KOPT-K1 (cell line): Measurements from ENCODE around the gene MANBA.

ENCODE experiments used
- H3K27ac ChIP-seq: fragments of 200-600 bp; sonication (generic); 2 replicates; pipeline ENCODE4 v1.5.1; 2016; ENCODE audit warnings: antibody characterized with exemption, mild to moderate bottlenecking, low read depth, low read length; ENCODE audit not compliant: poor library complexity, severe bottlenecking
- H3K36me3 ChIP-seq: fragments of 200-600 bp; sonication (generic); 2 replicates; pipeline ENCODE4 v1.5.1; 2017; ENCODE audit warnings: antibody characterized with exemption, mild to moderate bottlenecking, low read length, moderate library complexity; ENCODE audit not compliant: insufficient read depth
- H3K9me3 ChIP-seq: fragments of 200-600 bp; sonication (generic); 2 replicates; pipeline ENCODE4 v1.5.1; 2017; ENCODE audit warnings: antibody characterized with exemption, low read length, mild to moderate bottlenecking; ENCODE audit not compliant: insufficient read depth, poor library complexity, severe bottlenecking

Gene MANBA

GRCh38 chr4:102598086-102598761, 162.5 kb downstream of the MANBA start:
- Histone ChIP-seq H3K27ac (peak overlapping the region; percentile 58), H3K9me3 (no peaks in the 10 kb centered on the region), H3K36me3 (peaks cover 50% of the 10 kb centered on the region)

- no peak overlapping the region for H3K27ac ChIP-seq
- H3K36me3 ChIP-seq, result peaks cover 43% of the 10 kb centered on the region
- peaks cover 4% of the 10 kb centered on the region for H3K9me3 ChIP-seq
These were observed 164.2 kb downstream of the MANBA start for GRCh38 chr4:102596532-102596931.

GRCh38 chr4:102594000-102594399, 166.8 kb downstream of the MANBA start:
- peaks cover 15% of the 10 kb centered on the region for H3K9me3 ChIP-seq
- no peak overlapping the region for H3K27ac ChIP-seq
- peaks cover 40% of the 10 kb centered on the region for H3K36me3 ChIP-seq

- H3K36me3 ChIP-seq, result peaks cover 40% of the 10 kb centered on the region
- H3K9me3 ChIP-seq, result peaks cover 15% of the 10 kb centered on the region
These were observed 167.6 kb downstream of the MANBA start for GRCh38 chr4:102593147-102593546.

GRCh38 chr4:102592256-102592655, 168.5 kb downstream of the MANBA start:
- Histone ChIP-seq H3K9me3 (peaks cover 15% of the 10 kb centered on the region), H3K36me3 (peaks cover 31% of the 10 kb centered on the region), H3K27ac (no peak overlapping the region)

More at GRCh38 chr4:102593147-102593546, 167.6 kb downstream of the MANBA start:
- H3K27ac ChIP-seq, result no peak overlapping the region

GRCh38 chr4:102589743-102590142, 171.0 kb downstream of the MANBA start:
- H3K27ac ChIP-seq, result no peak overlapping the region
- H3K36me3 ChIP-seq, result peaks cover 18% of the 10 kb centered on the region; the same call in 1 of the 2 replicates
- peaks cover 15% of the 10 kb centered on the region for H3K9me3 ChIP-seq

GRCh38 chr4:102586644-102587021, 174.1 kb downstream of the MANBA start:
- H3K9me3 ChIP-seq, result peaks cover 12% of the 10 kb centered on the region
- peaks cover 29% of the 10 kb centered on the region for H3K36me3 ChIP-seq
- H3K27ac ChIP-seq, result peak overlapping the region; percentile 7

GRCh38 chr4:102586002-102586643, 174.6 kb downstream of the MANBA start:
- Histone ChIP-seq H3K27ac (no peak overlapping the region), H3K9me3 (peaks cover 7% of the 10 kb centered on the region), H3K36me3 (peaks cover 24% of the 10 kb centered on the region)

GRCh38 chr4:102585329-102585728, 175.4 kb downstream of the MANBA start:
- Histone ChIP-seq H3K27ac (no peak overlapping the region), H3K9me3 (no peaks in the 10 kb centered on the region), H3K36me3 (peaks cover 17% of the 10 kb centered on the region)

- peaks cover 17% of the 10 kb centered on the region for H3K36me3 ChIP-seq
- no peaks in the 10 kb centered on the region for H3K9me3 ChIP-seq
- no peak overlapping the region for H3K27ac ChIP-seq
These were observed 176.7 kb downstream of the MANBA start for GRCh38 chr4:102584091-102584490.
